ENCODE measurements around the gene MYL6. TPM values are rescaled to one million over a fixed set of nuclear protein-coding genes. Genes with fewer than 3 reads are reported as not detected.

MYL6 gene
- total and polyA plus RNA-seq, 9 of the 15 experiments (the other 6 are each of a cell fraction or from before 2014, with no cell fraction given), result 557 to 1,664 (median 958) TPM

GRCh38 chr12:56127888-56128669 is 30.1 kb upstream of the MYL6 start, which contains the start of gene ESYT1 (continued):
- TF ChIP-seq, protein P1, sequence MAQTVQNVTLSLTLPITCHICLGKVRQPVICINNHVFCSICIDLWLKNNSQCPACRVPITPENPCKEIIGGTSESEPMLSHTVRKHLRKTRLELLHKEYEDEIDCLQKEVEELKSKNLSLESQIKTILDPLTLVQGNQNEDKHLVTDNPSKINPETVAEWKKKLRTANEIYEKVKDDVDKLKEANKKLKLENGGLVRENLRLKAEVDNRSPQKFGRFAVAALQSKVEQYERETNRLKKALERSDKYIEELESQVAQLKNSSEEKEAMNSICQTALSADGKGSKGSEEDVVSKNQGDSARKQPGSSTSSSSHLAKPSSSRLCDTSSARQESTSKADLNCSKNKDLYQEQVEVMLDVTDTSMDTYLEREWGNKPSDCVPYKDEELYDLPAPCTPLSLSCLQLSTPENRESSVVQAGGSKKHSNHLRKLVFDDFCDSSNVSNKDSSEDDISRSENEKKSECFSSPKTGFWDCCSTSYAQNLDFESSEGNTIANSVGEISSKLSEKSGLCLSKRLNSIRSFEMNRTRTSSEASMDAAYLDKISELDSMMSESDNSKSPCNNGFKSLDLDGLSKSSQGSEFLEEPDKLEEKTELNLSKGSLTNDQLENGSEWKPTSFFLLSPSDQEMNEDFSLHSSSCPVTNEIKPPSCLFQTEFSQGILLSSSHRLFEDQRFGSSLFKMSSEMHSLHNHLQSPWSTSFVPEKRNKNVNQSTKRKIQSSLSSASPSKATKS (CRISPR knock-in tag; IDR thresholded peaks at IDR 0.05), result no peak
- TF ChIP-seq ZNF41 (CRISPR knock-in tag; conservative IDR thresholded peaks at IDR 0.05), result no peak
- TF ChIP-seq ATF3 (IDR thresholded peaks at IDR 0.05), result peak; percentile 100
- TF ChIP-seq ATF3 (CRISPR knock-in tag; conservative IDR thresholded peaks at IDR 0.05), result peak; percentile 86
- no peak for TF ChIP-seq ZNF778 (CRISPR knock-in tag; IDR thresholded peaks at IDR 0.05)
- no peak for TF ChIP-seq HMG20A (CRISPR knock-in tag; conservative IDR thresholded peaks at IDR 0.05)
- TF ChIP-seq MGA (IDR thresholded peaks at IDR 0.05), result no peak; the same call in 1 of the 2 replicates
- no peak for TF ChIP-seq ZNF561 (CRISPR knock-in tag; conservative IDR thresholded peaks at IDR 0.05)
- TF ChIP-seq FOXJ3 (CRISPR knock-in tag; IDR thresholded peaks at IDR 0.05), result no peak
- TF ChIP-seq KAT2B (IDR thresholded peaks at IDR 0.05; ENCODE audit: low read depth, low read length), result no peak
- no peak for TF ChIP-seq ZFP30 (CRISPR knock-in tag; IDR thresholded peaks at IDR 0.05; ENCODE audit: borderline replicate concordance)
- no peak for TF ChIP-seq ZNF551 (CRISPR knock-in tag; IDR thresholded peaks at IDR 0.05)
- TF ChIP-seq FOXJ2 (tag; IDR thresholded peaks at IDR 0.05), result no peak

All from K562 (cell line).